GM12891 (cell line): Measurements from ENCODE around the gene CCN5.

Experiments used
- POLR2A ChIP-seq: IDR thresholded peaks from 2 replicates; pipeline ENCODE4 v1.6.1; 2011; ENCODE audit warnings: low read depth, low read length, control low read depth
- POLR2AphosphoS5 ChIP-seq: IDR thresholded peaks from 2 replicates; pipeline ENCODE4 v1.6.1; 2011; ENCODE audit warnings: low read depth, low read length, control low read depth
- TAF1 ChIP-seq: IDR thresholded peaks from 2 replicates; pipeline ENCODE4 v1.6.1; 2011; ENCODE audit warnings: low read depth, low read length, control low read depth

GRCh38 chr20:44692932-44693480 is 22.2 kb upstream of the CCN5 start:
- TF ChIP-seq POLR2A (no peak), POLR2AphosphoS5 (no peak), TAF1 (no peak)
